ENCODE measurements around the gene ACTA2.
"Not testable (repeated sequence)": the region's sequence is repeated elsewhere in the genome, so short reads cannot be mapped to it uniquely, and the experiment has no call there.

Gene ACTA2

DNA sequence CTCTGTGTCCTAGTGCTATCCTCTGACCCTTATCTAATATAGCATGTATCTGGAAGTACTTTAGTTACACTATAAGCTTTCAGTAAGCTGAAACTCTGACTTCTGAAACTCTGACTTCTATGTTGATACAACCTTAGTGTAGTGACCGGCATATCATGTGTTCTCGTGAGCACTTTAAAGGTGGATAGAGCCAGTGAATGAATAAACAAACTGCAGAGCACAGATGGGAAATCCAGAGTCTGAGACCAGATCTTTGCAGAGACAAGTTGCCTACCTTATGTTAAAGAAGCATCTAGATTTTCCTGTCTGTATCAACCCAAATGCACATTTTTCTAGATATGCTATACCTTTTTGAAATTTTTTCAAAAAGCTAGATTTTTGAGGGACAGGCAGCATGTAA, 3.5 kb downstream of the ACTA2 start:
- DNase-seq (ENCODE audit: low spot score): no peak

DNA sequence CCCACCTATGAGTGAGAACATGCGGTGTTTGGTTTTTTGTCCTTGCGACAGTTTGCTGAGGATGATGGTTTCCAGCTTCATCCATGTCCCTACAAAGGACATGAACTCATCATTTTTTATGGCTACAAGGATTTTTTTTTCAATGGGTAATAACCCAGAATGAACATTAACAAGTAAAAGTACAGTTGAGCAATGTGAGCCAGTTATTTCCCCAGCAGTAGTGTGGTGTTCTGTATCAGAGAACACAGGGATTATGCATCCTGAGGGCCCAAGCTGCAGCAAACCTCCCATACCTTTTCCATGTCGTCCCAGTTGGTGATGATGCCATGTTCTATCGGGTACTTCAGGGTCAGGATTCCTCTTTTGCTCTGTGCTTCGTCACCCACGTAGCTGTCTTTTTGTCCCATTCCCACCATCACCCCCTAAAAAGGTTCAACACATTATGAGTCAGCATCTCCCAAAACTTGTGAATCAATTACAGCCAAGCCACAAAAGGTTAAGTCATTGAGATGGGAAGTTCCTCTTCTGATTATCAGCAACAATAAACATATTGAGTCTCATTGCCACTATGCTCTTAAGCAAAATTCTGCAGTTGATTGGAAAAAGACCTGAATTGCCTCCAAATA, 5.5 kb downstream of the ACTA2 start:
- no peak for DNase-seq (ENCODE audit: low spot score)

DNA sequence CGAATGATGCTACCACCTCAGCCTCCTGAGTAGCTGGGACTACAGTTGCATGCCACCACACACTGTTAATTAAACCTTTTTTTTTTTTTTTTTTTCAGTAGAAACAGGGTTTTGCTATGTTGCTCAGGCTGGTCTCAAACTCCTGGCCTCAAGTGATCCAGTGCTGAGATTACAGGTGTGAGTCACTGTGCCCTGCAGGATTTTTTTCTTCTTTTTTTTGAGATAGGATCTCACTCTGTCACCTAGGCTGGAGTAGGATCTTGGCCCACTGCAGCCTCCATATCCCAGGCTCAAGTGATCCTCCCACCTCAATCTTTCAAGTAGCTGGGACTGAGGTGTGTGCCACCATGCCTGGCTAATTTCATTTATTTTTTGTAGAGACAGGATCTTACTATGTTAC, 6.4 kb downstream of the ACTA2 start:
- DNase-seq (ENCODE audit: low spot score): no peak

DNA sequence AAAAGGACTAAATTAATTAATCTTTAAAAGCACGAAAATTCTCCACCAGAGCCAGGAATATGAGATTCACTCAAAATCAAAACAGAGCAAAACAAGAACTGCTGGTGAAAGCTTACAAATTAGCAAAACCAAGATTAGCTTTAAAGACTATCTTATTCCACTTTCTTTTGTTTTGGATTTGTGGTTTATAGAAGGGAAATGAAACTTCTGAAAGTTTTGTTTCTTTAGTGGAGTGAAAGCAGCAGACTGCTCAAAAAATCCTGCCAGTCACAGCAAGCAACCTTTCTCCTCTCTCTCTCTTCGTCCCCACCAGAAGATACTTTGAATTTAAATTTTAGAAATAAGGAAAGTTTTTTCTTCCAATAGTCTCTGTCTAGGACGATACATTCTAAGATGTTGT, 7.8 kb downstream of the ACTA2 start:
- DNase-seq (ENCODE audit: low spot score): no peak

DNA sequence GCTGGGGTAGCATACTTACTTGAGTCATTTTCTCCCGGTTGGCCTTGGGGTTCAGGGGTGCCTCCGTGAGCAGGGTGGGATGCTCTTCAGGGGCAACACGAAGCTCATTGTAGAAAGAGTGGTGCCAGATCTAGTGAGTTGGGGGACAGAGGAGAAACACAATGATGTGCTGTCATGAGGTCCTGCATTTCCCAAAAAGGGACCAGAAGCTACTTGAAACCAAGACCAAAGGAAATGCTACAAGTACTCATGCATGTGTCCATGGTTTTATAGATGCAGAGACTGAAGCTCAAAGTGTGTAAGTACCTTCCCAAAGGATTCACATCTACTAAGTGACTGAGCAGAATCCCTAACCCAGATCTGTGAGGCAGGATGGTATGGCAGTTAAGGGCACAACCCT, 8.8 kb downstream of the ACTA2 start:
- DNase-seq (ENCODE audit: low spot score): no peak

DNA sequence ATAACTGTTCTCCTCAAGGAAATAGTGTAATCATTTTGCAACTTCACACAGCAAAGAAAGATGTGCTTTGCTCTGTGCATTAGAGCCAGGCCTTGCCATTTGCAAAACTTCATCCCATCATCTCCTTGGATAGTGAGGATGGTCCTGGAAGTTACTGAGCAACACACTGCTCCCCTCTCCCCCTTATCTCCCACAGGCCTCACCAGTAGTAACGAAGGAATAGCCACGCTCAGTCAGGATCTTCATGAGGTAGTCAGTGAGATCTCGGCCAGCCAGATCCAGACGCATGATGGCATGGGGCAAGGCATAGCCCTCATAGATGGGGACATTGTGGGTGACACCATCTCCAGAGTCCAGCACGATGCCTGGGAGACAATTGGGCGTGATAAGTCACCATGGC, 11.5 kb downstream of the ACTA2 start:
- DNase-seq (ENCODE audit: low spot score): no peak

DNA sequence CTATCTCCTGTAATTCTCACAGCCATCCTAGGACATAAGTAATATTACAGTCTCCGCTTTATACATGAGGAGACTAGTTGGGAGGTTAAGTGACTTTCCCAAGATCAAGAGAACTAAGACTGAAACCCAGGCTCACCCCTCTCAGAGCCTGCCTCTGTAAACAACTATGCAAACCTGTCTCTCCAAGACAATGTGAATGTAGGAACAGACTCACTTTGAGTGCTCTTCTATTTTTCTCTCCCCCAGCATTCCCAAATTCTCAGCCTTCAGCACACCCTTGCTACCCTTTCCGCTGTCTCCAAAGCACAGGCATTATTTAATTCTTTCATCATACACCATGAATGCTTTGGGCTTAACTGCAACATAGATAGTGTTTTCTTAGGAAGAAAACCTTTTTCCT, 13.6 kb downstream of the ACTA2 start:
- DNase-seq (ENCODE audit: low spot score): no peak

DNA sequence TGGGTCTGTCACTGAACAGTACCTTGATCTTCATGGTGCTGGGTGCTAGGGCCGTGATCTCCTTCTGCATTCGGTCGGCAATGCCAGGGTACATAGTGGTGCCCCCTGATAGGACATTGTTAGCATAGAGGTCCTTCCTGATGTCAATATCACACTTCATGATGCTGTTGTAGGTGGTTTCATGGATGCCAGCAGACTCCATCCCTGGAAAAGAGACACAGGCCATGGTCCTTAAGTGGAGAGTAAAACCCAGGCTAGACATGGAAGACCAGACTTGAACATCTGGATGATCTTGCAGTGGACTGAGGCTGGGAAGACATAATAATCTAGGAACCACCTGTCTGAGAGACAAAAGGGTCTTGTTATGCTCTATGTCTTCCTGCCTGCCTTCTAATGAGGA, 14.5 kb downstream of the ACTA2 start:
- DNase-seq (ENCODE audit: low spot score): no peak

DNA sequence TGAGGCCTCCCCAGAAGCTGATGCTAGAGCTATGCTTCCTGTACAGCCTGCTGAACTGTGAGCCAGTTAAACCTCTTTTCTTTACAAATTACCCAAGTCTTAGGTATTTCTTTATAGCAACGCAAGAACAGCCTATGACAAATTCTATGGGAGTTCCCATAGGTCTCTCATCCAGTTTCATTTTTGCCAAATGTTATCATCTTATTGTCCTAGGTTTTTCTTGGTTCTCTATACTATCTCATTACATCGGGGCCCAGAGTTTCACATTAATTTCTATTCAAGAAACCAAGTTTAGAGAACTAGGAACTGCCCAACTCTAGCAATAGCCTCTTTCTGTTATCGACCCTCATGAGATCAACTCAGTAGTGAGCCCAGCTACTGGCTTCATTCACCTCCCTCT, 15.9 kb downstream of the ACTA2 start:
- DNase-seq (ENCODE audit: low spot score): no peak

DNA sequence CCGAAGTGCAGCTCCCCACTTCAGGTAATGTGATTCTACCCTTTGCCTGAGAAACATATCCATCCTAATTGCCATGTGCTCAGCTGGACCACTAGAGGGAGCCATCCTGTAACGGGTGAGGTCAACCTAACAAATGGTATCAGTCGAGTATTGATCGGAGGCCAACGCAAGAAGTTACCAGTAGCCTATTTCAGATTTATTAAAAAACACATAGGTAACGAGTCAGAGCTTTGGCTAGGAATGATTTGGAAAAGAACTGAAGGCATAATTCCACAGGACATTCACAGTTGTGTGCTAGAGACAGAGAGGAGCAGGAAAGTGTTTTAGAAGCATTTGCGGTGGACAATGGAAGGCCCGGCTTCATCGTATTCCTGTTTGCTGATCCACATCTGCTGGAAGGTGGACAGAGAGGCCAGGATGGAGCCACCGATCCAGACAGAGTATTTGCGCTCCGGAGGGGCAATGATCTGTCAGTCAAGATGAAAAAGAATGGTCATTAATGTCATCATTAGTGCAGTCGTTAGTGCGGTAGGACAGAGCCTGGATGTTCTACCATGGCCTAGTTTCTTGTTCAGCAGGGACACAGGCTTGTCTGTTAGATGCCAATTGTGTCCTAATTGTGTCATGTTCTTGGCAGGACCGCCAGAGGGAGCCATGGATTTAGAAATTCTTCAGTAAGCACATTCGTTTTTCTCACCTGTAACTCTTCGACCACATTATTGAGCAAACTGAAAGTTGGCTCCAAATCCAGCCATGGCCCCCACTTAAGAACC, 17.5 kb downstream of the ACTA2 start:
- no peak for DNase-seq (ENCODE audit: low spot score)

DNA sequence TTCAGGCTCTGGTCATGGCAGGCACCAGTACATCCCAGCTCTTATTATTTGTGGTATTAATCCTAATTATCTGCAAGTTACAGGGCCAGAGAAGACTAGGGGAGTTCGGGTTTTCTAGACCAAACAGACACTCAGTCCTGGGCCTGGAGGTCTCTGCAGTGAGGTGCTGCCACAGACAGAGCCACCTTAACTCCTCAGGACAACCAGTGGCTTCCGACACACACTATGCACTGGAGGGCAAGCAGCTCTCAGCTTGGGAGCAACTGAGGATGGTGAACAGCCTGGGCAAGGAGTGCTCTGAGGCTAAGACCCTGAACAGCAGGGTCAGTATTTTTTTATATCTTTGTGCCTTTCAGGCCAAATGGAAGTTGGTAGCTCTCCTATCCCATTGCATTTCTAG, 19.0 kb downstream of the ACTA2 start:
- no peak for DNase-seq (ENCODE audit: low spot score)

DNA sequence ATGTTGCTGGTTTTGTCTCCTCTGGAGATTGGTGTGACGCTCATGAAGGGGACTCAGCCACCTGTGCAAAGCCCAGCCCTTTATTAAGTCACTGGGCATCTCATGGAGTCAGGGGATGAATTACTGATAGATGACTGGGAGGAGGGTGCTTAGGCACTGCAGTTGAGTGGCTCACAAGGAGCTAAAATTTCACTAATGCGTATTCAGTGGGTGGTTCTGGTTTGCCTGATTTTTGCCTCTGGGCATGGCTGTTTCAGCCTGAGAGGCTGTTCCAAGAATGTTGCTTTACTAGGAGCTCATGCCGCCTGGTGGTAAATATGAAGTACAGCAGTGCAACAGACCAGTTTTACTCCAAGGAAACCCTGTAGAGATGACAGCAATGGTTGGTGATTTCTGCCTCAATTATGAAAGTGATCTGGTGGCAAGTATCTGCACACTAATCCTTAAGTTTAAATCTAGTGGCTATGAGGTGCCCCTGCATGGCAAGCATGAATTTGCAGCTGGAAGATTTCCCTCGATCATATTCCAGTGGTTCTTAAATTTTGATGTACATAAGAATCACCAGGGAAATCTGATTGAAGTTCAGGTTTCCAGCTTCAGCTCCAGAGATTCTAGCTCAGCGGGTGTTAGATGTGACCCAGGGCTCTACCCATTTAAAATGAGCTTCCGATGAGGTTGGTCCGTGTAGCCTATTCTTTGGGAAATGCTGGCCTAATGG, 19.9 kb downstream of the ACTA2 start:
- DNase-seq (ENCODE audit: low spot score): peak; percentile 36

DNA sequence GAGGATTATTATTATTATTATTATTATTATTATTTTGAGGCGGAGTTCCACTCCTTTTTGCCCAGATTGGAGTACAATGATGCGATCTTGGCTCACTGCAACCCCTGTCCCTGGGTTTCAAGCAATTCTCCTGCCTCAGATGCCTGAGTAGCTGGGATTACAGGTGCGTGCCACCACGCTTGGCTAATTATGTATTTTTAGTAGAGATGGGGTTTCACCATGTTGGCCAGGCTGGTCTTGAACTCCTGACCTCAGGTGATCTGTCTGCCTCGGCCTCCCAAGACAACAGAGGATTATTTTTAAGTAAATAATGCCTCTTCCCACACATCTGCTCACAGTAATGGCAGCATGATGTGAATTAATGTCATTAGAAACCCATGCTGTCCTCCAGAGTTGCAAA, 20.5 kb downstream of the ACTA2 start:
- not testable (repeated sequence) for DNase-seq (ENCODE audit: low spot score)

DNA sequence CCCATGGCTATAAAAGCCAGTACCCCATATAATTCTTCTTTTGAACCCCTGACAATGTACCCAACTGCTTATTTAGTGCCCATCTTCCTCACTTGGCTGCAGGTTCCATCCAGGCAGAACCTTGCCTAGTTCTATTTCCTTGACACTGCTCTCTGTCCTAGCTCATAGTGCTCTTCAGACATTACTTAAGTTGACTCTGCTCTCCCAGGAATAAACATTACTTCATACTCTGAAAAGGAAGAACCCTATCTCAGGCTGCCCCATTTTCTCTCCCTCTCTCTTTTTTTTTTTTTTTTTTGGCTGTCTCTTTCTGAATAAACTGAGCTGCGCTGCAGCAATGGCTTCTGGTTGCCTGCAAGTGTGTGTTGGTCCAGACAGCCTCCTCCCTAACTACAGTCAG, 21.0 kb downstream of the ACTA2 start:
- DNase-seq (ENCODE audit: low spot score): no peak

DNA sequence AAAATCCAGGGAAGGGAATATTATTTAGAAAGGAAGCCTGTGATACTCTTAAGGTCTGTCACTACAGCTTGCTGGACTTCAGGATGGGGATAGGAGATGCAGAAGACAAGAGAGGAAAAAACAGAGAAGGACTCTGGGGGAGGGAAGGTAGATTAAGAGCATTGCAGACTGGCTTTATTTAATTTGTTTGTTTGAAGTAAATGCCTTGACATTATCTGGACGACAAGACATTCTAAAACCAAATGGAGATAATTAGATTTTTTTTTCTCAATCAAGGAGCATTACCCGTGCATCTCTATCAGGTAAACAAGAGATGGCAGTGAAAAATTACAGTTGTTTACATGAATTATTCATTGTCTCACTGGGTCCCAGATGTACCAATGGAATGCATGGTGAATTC, 24.3 kb downstream of the ACTA2 start:
- DNase-seq (ENCODE audit: low spot score): no peak

DNA sequence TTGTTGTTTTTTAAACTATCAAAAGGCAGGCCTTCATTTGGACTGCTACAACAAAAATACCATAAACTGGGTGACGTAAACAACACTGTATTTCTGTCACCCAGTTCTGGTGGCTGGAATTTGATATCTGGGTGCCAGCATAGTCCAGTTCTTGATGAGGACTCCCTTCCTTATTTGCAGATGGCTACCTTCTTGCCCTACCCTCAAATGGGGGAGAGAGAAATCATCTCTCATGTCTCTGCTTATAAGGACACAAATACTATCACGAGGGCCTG, 25.2 kb downstream of the ACTA2 start:
- DNase-seq (ENCODE audit: low spot score): no peak

DNA sequence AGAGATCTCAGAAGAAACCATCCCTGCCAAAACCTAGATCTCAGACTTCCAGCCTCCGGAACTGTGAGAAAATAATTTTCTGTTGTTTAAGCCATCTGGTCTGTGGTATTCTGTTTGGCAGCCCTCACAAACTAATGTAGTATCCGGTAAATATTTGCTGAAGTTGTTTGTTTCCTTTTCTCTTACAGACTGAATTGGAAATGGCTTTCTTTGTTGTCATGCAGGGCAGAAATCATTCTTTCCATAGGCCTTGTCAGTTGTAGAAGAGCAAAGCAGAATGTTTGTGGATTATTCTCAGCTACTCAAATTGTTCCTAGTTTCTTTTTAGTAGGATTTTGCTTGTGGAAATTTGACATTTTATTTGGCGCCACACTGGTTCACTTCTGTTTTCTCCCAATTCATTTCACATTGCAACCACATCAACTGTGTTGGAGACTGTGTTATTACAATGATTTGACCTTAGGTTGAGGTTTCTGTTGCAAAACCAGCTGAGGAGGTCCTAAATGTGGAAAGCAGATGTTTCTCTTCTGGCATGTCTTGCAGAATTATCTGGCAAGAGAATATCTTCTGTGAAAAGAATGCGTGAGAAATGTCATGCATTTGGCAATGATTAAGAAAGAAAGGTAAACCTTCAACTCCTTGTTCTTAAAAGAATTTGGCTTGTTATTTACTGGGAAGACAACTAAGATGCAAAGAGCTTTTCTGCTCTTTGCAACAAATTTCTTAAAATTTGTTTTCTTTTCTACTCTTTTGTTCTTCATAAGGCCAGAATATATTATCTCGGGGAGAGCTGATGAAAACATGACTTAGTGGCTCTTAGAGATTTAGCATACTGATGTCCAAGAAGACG, 25.8 kb downstream of the ACTA2 start:
- no peak for DNase-seq (ENCODE audit: low spot score)

DNA sequence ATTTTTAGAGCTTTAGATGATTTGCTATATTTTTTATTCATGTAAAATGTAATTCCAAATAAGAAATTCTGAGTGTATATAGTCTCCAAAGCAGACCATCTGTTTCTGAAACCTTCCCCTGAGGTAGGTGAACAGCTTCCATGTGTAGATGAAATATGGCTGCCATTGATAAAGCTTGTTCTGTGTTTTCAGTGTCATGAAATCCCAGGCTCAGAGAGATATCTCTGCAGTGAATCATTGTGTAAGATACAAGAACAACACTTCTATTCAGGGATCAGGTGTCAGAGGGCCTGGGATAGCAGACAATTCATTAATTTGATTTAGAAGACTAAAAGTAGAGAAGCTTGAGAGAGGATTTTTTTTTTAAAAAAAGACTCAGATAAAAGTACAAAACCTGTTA, 29.1 kb downstream of the ACTA2 start:
- DNase-seq (ENCODE audit: low spot score): no peak

DNA sequence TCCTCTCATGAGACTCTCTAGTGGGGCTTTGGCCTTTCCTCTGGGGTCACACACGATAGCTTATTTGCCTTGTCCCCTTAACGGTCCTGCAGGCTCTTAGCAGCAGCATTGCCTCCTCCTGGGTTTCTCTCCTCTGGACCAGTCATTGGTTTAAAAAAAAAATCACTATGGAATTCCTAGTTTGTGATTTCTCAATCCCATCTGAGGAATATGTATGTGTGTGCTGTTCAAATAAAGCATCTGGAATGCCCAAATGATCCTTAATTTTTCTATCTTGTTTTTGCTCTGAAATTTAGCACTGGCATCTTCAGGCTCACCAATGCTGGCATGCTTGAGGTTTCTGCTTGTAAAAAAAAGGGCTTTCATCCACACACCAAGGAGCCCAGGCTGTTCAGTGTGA, 30.5 kb downstream of the ACTA2 start:
- no peak for DNase-seq (ENCODE audit: low spot score)

DNA sequence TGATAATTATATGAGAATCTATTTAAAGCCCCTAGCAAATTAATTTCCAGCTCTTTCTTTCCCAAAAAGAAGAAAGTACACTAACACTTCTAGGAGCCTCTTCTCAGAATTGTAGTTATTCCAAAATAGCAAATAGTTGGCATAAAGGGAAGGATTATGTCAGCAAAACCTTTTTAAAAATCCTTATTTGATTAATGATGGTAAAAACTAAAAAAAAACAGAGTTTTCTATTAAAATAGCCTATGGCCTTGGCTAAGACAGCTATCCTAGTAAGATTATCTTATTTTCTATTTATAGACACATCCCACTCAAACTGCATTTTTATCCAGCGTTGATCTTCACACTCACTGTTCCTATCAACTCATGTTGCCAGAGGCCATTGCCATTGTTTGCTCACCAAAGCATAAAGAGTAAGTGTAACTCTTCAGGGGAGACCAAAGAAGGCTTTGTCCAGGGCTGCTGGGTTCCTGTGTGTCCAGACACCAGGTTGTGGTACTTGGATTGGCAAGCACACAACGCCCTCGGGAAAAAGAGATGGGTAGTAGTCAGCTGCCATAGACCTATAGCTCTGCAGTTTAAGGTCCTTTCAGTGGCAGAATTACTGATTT, 31.5 kb downstream of the ACTA2 start:
- no peak for DNase-seq (ENCODE audit: low spot score)

DNA sequence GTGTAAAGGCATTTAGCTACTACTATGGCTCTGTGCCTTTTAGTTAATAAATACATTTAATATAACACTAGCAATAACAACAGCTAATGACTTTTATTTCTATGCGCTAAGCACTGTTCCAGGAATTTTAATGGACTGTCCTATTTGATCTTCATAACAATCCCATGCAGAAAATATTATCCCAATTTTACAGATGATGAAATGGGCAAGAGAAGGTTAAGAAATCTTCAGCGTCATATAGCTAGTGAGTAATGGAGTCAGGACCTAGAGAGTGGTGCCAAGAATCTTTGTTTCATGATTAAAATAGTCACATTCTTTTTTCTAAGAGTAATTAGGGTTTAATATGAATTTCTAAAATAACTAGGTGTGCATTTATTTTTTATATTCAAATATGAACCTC, 32.4 kb downstream of the ACTA2 start:
- no peak for DNase-seq (ENCODE audit: low spot score)

DNA sequence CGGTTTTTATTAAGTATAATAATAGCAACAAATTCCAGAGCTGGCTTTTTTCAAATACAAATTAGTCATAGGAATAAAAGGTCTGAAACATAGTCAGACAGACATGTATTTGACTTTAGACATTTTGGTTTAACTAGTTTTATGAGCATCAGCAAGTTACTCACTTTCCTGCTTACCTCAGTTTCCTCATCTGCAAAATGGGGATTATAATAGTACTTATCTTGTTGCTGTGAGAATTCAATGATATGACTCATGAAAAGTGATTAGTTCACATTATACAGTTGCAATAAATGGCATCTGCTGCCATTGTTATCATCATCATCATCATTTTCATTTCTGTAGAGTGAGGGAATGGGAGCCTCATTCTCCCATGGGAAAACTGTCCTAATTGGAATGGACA, 33.5 kb downstream of the ACTA2 start:
- no peak for DNase-seq (ENCODE audit: low spot score)
